PC-9 (cell line): ENCODE results near the gene TTLL7. TPM values are rescaled to one million over a fixed set of nuclear protein-coding genes. Genes with fewer than 3 reads are reported as not detected.
A peak's percentile ranks its signal among the peaks of the same experiment; 100 is the strongest.
"Not testable (repeated sequence)": the region's sequence is repeated elsewhere in the genome, so short reads cannot be mapped to it uniquely, and the experiment has no call there.

Experiments
- BruUV-seq: library from RNA; stranded (reverse); fragments of 400-500 nt; replicated peaks from 2 replicates; lab custom pipeline; 2021; lab: Mats Ljungman, UMichigan
- CTCF ChIA-PET: fragments of 300-600 bp; sonication (Branson Sonifier 250); formaldehyde crosslinking; loops from one replicate; lab custom pipeline; 2022; ENCODE audit warnings: antibody characterized with exemption; lab: Charles Lee
- POLR2A ChIA-PET: fragments of 300-600 bp; sonication (Branson Sonifier 250); formaldehyde crosslinking; loops from one replicate; lab custom pipeline; 2022; ENCODE audit warnings: antibody characterized with exemption; ENCODE audit not compliant: unreplicated experiment; lab: Charles Lee
- DNase-seq, 2 experiments: peaks; one replicate each; pipeline versions ENCODE4 v3.0.0 to v3.0.0-alpha.2; 2015 to 2022; ENCODE audit warnings: mixed read lengths in 1 of 2
- H2AFZ ChIP-seq: fragments of 200-600 bp; sonication (generic); 2 replicates; pipeline ENCODE4 v1.8.1; 2017; ENCODE audit warnings: antibody characterized with exemption
- H3F3A ChIP-seq: fragments of 200-600 bp; sonication (generic); 2 replicates; pipeline ENCODE4 v1.8.1; 2017; ENCODE audit warnings: antibody characterized with exemption, mild to moderate bottlenecking, low read depth; ENCODE audit not compliant: insufficient read depth
- H3K27ac ChIP-seq: fragments of 200-600 bp; sonication (generic); 2 replicates; pipeline ENCODE4 v1.6.1; 2016; ENCODE audit warnings: mixed run types
- H3K27me3 ChIP-seq: fragments of 200-600 bp; sonication (generic); 2 replicates; pipeline ENCODE4 v1.6.1; 2016; ENCODE audit warnings: low read depth, mixed run types; ENCODE audit not compliant: insufficient read depth
- H3K36me3 ChIP-seq: fragments of 200-600 bp; sonication (generic); 2 replicates; pipeline ENCODE4 v1.6.1; 2016; ENCODE audit warnings: low read depth, mixed run types
- H3K4me1 ChIP-seq: fragments of 200-600 bp; sonication (generic); replicated peaks from 2 replicates; pipeline ENCODE4 v1.6.1; 2016; ENCODE audit warnings: mixed run types; ENCODE audit not compliant: insufficient read depth
- H3K4me2 ChIP-seq: fragments of 200-600 bp; sonication (generic); 2 replicates; pipeline ENCODE4 v1.6.1; 2017; ENCODE audit warnings: mixed run types
- H3K4me3 ChIP-seq: fragments of 200-600 bp; sonication (generic); 2 replicates; pipeline ENCODE4 v1.6.1; 2016; ENCODE audit warnings: mixed run types
- H3K79me2 ChIP-seq: fragments of 200-600 bp; sonication (generic); 2 replicates; pipeline ENCODE4 v1.6.1; 2017; ENCODE audit warnings: low read depth, mixed run types
- H3K9me2 ChIP-seq: fragments of 200-600 bp; sonication (generic); 2 replicates; pipeline ENCODE4 v1.8.1; 2017; ENCODE audit warnings: mild to moderate bottlenecking; ENCODE audit not compliant: insufficient read depth
- H3K9me3 ChIP-seq: fragments of 200-600 bp; sonication (generic); 2 replicates; pipeline ENCODE4 v1.8.1; 2016; ENCODE audit warnings: low read depth; ENCODE audit not compliant: insufficient read depth
- H4K20me1 ChIP-seq: fragments of 200-600 bp; sonication (generic); 2 replicates; pipeline ENCODE4 v1.8.1; 2017; ENCODE audit not compliant: insufficient read depth
- CTCF ChIP-seq: fragments of 200-600 bp; sonication (generic); conservative IDR thresholded peaks from 2 replicates; pipeline ENCODE4 v1.6.1; 2017; ENCODE audit warnings: mixed run types, antibody characterized with exemption, mild to moderate bottlenecking, moderate library complexity
- EZH2 ChIP-seq: fragments of 200-600 bp; sonication (generic); IDR thresholded peaks from 2 replicates; pipeline ENCODE4 v1.8.0; 2017; ENCODE audit warnings: antibody characterized with exemption, low read depth
- intact Hi-C: fragments of 100-400 bp; cut with micrococcal nuclease; formaldehyde crosslinking; loops from one replicate; pipeline ENCODE4 v1.10.0; 2022; ENCODE audit not compliant: unreplicated experiment
- total RNA-seq: library from RNA; stranded (reverse); gene quantifications from 2 replicates; pipeline ENCODE4 v1.2.3, GENCODE V29; 2021

The TTLL7 gene
- total RNA-seq, 1 experiment from 2014 or later: 4.1 TPM

GRCh38 chr1:83990734-83991133 is 8.2 kb downstream of the TTLL7 start:
- ChIA-PET POLR2A (no interaction called here), CTCF (no interaction called here)
- Histone ChIP-seq H3K4me2 (no peak overlapping the region), H3K79me2 (no peaks in the 10 kb centered on the region), H3K27me3 (no peaks in the 10 kb centered on the region), H3K9me3 (0 out of 2 replicates have a peak, but pooled peaks cover 3% of the 10 kb centered on the region), H3K4me3 (no peak overlapping the region), H3K36me3 (no peaks in the 10 kb centered on the region), H3K27ac (no peak overlapping the region), H4K20me1 (no peaks in the 10 kb centered on the region), H2AFZ (no peak overlapping the region), H3K4me1 (no peaks in the 10 kb centered on the region), H3F3A (no peaks in the 10 kb centered on the region), H3K9me2 (peaks cover 4% of the 10 kb centered on the region; the same call in 1 of the 2 replicates)
- DNase-seq: no peak
- intact Hi-C loops: loop anchor here (10.0 kb wide), 1 partner anchor 134 kb away; no protein-coding TSS in a partner anchor
- peak; percentile 32; the same call in 1 of the 2 replicates for TF ChIP-seq CTCF
- no peak for TF ChIP-seq EZH2
- BruUV-seq: no TSS peak

GRCh38 chr1:83985048-83985447 is 13.9 kb downstream of the TTLL7 start:
- no peak for DNase-seq
- Histone ChIP-seq H3K9me2 (peaks cover 4% of the 10 kb centered on the region; the same call in 1 of the 2 replicates), H3K4me3 (no peak overlapping the region), H2AFZ (no peak overlapping the region), H3K9me3 (0 out of 2 replicates have a peak, but pooled peaks cover 3% of the 10 kb centered on the region), H3K79me2 (no peaks in the 10 kb centered on the region), H3K36me3 (no peaks in the 10 kb centered on the region), H3K4me2 (no peak overlapping the region), H3F3A (no peaks in the 10 kb centered on the region), H3K27me3 (no peaks in the 10 kb centered on the region), H3K4me1 (no peaks in the 10 kb centered on the region), H3K27ac (no peak overlapping the region), H4K20me1 (no peaks in the 10 kb centered on the region)
- no peak for TF ChIP-seq EZH2
- TF ChIP-seq CTCF: no peak
- intact Hi-C loops: no loop called here
- no TSS peak for BruUV-seq
- POLR2A ChIA-PET: no interaction called here
- CTCF ChIA-PET: no interaction called here

- H3K79me2 ChIP-seq, H3K9me2 ChIP-seq, intact Hi-C loops, BruUV-seq, H2AFZ ChIP-seq, H3K4me3 ChIP-seq, H3K27ac ChIP-seq, H3K9me3 ChIP-seq, POLR2A ChIA-PET, H3K36me3 ChIP-seq, H4K20me1 ChIP-seq, DNase-seq, H3K4me1 ChIP-seq, H3K27me3 ChIP-seq, H3F3A ChIP-seq, H3K4me2 ChIP-seq: not testable (repeated sequence)
- CTCF ChIA-PET: interaction anchor here (0.5 kb wide), 1 partner anchor 61 kb away, joined by 4 read pairs; no protein-coding TSS in a partner anchor
Observed at GRCh38 chr1:83983918-83984317, 15.0 kb downstream of the TTLL7 start.

- no peaks in the 10 kb centered on the region for H3K4me1 ChIP-seq
- no peak overlapping the region for H3K27ac ChIP-seq
- no peaks in the 10 kb centered on the region for H3K79me2 ChIP-seq
- H3K9me3 ChIP-seq: peaks cover 3% of the 10 kb centered on the region; the same call in 1 of the 2 replicates
- no peak for DNase-seq
- H3K4me3 ChIP-seq: no peak overlapping the region
- H2AFZ ChIP-seq: no peak overlapping the region
- CTCF ChIA-PET: interaction anchor here (0.6 kb wide), 1 partner anchor 11 kb away, joined by 5 read pairs; no protein-coding TSS in a partner anchor
- no TSS peak for BruUV-seq
- no peaks in the 10 kb centered on the region for H3K27me3 ChIP-seq
- POLR2A ChIA-PET: interaction anchor here (0.6 kb wide), 1 partner anchor 600 kb away, joined by 3 read pairs; no protein-coding TSS in a partner anchor
- TF ChIP-seq EZH2 (no peak), CTCF (no peak)
- no peaks in the 10 kb centered on the region for H3K36me3 ChIP-seq
- H3K4me2 ChIP-seq: no peak overlapping the region
- no peaks in the 10 kb centered on the region for H4K20me1 ChIP-seq
- intact Hi-C loops: no loop called here
- H3F3A ChIP-seq: no peaks in the 10 kb centered on the region; the same call in 1 of the 2 replicates
- no peaks in the 10 kb centered on the region for H3K9me2 ChIP-seq
Observed at GRCh38 chr1:83978056-83978455, 20.9 kb downstream of the TTLL7 start.
